NB4 (cell line): ENCODE data around the gene JAKMIP1.

Source experiments
- DNase-seq: peaks from one replicate; pipeline ENCODE4 v3.0.0; 2010; ENCODE audit warnings: low read depth
- H3K4me3 ChIP-seq: one replicate; pipeline ENCODE4 v1.5.1; 2011; ENCODE audit warnings: mild to moderate bottlenecking, low read depth, low read length, moderate library complexity
- CTCF ChIP-seq: IDR thresholded peaks from one replicate; pipeline ENCODE4 v1.5.1; 2012; ENCODE audit warnings: low read depth, low read length
- MAX ChIP-seq: IDR thresholded peaks from 2 replicates; pipeline ENCODE4 v1.6.1; 2011; ENCODE audit warnings: low read depth, low read length
- MYC ChIP-seq: IDR thresholded peaks from 2 replicates; pipeline ENCODE4 v1.6.1; 2011; ENCODE audit warnings: low read depth, low read length
- POLR2A ChIP-seq: IDR thresholded peaks from 2 replicates; pipeline ENCODE4 v1.6.1; 2011; ENCODE audit warnings: mild to moderate bottlenecking; ENCODE audit not compliant: insufficient read length; ENCODE audit errors: extremely low read depth

JAKMIP1 gene

GRCh38 chr4:6224735-6225134, 24.4 kb upstream of the JAKMIP1 start:
- TF ChIP-seq CTCF (no peak), MAX (no peak)
- H3K4me3 ChIP-seq: no peak overlapping the region
- DNase-seq: no peak

- no peak for TF ChIP-seq CTCF
- no peak for TF ChIP-seq POLR2A
- no peak for TF ChIP-seq MAX
- TF ChIP-seq MYC: no peak
- DNase-seq: no peak
- H3K4me3 ChIP-seq: no peak overlapping the region
These were observed 22.5 kb upstream of the JAKMIP1 start for GRCh38 chr4:6222761-6223292.

GRCh38 chr4:6221851-6222760, 21.8 kb upstream of the JAKMIP1 start:
- DNase-seq: no peak
- TF ChIP-seq MYC: no peak
- no peak overlapping the region for H3K4me3 ChIP-seq

GRCh38 chr4:6221301-6221850, 21.0 kb upstream of the JAKMIP1 start:
- DNase-seq: no peak
- no peak overlapping the region for H3K4me3 ChIP-seq
- TF ChIP-seq CTCF (no peak), MYC (no peak), POLR2A (no peak), MAX (no peak)

GRCh38 chr4:6217716-6218381, 17.5 kb upstream of the JAKMIP1 start:
- no peak for TF ChIP-seq POLR2A
- TF ChIP-seq CTCF: no peak
- TF ChIP-seq MYC: no peak
- TF ChIP-seq MAX: no peak
- DNase-seq: no peak

GRCh38 chr4:6216588-6216987, 16.2 kb upstream of the JAKMIP1 start:
- no peak for DNase-seq
- TF ChIP-seq MYC (no peak), MAX (no peak), POLR2A (no peak), CTCF (no peak)
- no peak overlapping the region for H3K4me3 ChIP-seq

More at GRCh38 chr4:6217716-6218381, 17.5 kb upstream of the JAKMIP1 start:
- H3K4me3 ChIP-seq: no peak overlapping the region
